NB4 (cell line): Measurements from ENCODE around the gene WRNIP1.

ENCODE experiments used
- CTCF ChIP-seq: IDR thresholded peaks from one replicate; pipeline ENCODE4 v1.5.1; 2012; ENCODE audit warnings: low read depth, low read length
- MYC ChIP-seq: IDR thresholded peaks from 2 replicates; pipeline ENCODE4 v1.6.1; 2011; ENCODE audit warnings: low read depth, low read length
- POLR2A ChIP-seq: IDR thresholded peaks from 2 replicates; pipeline ENCODE4 v1.6.1; 2011; ENCODE audit warnings: mild to moderate bottlenecking; ENCODE audit not compliant: insufficient read length; ENCODE audit errors: extremely low read depth

- no peak for TF ChIP-seq CTCF
- TF ChIP-seq POLR2A: no peak
- TF ChIP-seq MYC: no peak
These were observed 15.0 kb downstream of the WRNIP1 start for GRCh38 chr6:2780102-2780737.
